Hindlimb muscle (tissue), 1 donor: Measurements from ENCODE around the gene COL9A2. TPM values are rescaled to one million over a fixed set of nuclear protein-coding genes. Genes with fewer than 3 reads are reported as not detected.

Source experiments
- DNase-seq: peaks from one replicate; pipeline ENCODE4 v3.0.0-alpha.2; 2013
- polyA plus RNA-seq: library from polyadenylated mRNA; unstranded; fragments of 120-200 nt; gene quantifications from one replicate; pipeline ENCODE4 v1.2.1, GENCODE V29; 2013; ENCODE audit not compliant: insufficient read length

The COL9A2 gene
- polyA plus RNA-seq, 1 donor = 1.2 TPM

- DNase-seq = no peak
Measured at GRCh38 chr1:40317394-40318074, 448 bp upstream of the COL9A2 start.

- DNase-seq = no peak
Measured at GRCh38 chr1:40315795-40316594, 1.1 kb downstream of the COL9A2 start.

GRCh38 chr1:40315239-40315794 is 1.8 kb downstream of the COL9A2 start:
- peak; percentile 89 for DNase-seq

- no peak for DNase-seq
Measured at GRCh38 chr1:40314721-40315238, 2.3 kb downstream of the COL9A2 start.

DNA sequence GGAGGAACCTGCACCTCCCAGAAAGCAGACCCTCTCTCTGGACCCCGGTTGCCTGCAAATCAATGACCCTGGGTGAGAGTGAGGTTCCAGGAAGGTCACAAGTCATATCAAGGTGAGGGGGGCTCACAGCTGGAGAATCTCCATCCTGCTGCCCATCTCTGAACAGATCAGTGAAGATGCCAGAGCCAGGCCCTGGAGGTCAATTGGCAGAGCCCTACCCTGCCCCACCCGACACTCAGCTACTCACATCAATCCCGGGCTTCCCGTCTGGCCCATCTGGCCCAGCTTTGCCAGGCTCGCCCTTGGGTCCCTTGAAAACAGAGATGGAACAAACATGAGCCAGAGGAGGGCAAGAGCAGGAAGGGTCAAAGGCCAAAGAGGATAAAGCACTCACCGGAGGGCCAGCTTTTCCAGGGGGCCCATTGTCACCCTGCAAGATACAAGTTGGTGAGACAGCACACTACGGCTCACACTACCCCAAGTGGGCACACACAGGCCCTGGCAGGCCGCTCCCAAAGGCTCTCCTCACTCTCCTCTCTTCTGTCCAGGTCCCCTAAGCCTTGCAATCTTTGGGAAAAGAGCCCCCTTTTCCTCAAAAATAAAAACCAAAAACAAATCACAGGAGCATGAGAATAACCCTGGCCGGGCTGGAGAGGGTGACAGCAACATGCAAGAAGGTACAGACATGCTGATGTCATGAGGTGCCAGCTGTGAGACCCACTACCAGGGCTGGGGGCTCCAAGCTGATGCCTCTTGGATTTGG is 2.9 kb downstream of the COL9A2 start:
- no peak for DNase-seq

- no peak for DNase-seq
Measured at GRCh38 chr1:40313329-40313957, 3.6 kb downstream of the COL9A2 start.

GRCh38 chr1:40312238-40313205 is 4.6 kb downstream of the COL9A2 start:
- DNase-seq = no peak

- no peak for DNase-seq
Measured at GRCh38 chr1:40311692-40312091, 5.4 kb downstream of the COL9A2 start.

DNA sequence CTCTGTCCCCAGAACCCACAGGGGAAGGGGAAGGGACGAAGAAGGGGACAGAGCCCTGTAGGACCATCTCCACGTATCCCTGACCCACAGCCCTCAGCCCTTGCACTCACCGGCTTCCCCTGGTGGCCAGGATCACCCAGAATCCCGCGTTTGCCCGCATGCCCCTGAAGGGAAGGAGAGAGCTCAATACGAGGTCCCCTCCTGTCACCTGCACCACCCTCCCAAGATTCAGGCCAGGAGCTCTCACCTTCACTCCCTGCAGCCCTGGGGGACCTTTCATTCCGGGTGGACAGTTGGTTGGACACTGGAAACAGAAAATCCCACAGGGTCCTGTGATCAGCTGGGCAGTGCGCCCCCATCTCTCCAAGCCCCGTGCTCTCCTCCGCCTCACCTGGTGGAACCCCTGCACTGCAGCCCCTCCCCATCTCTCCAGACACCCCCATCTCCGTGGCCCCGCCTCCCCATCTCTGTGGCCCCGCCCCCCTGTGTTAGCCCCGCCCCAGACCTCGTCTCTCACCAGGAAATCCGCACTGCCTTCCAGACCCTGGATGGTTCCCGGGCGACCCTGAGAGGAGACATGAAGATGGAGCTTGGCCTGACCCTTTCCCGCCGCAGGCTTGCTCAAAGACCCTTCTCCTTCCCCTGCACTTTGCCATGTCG is 6.0 kb downstream of the COL9A2 start:
- no peak for DNase-seq

DNA sequence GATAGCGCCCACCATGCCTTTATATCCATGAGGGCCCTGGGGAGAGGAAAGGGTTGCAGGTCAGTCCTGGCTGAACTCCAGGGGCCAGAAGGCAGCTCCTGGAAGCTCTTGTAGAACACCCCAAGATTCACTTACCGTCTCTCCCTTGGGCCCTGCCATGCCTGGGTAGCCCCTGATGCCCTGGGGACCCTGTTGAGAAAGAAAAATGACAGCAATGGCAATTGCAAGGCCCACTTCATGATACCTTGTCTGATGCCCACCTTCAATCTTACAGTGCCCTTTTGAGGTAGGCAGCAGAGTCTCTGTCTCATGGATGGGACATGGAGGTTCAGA is 7.0 kb downstream of the COL9A2 start:
- no peak for DNase-seq

- no peak for DNase-seq
Measured at GRCh38 chr1:40309374-40310128, 7.5 kb downstream of the COL9A2 start.

DNA sequence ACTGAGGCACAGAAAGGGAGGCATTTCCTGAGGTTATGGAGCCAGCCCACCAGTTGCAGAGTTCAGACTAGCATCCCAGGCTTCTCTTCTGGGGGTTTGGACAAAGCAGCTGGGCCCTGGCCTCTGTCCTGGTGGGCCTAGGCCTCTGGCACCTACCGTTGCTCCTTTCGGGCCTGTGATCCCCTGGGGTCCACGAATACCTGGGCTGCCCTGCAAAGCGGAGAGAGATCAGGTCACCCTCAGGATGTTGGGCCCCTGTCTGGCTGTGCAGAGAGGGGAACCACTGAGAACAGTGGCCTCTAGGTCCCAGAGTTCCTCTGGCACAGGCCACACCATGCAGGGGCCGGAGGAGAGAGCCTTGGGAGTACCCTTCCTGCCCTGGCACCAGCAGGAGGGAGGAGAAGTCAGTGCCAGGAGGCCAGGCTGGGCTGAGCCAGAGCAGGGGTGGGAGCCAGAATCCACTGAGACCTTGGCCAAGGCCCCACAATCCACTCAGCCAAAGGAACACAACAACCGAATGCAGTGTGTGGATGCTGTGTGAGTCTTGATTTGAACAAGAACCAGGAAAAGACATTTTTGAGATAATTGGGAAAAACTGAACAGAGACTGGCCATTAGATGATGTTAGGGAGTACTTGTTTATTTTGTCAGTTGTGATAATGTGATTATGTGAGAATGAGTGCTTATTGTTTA is 8.9 kb downstream of the COL9A2 start:
- DNase-seq = no peak

GRCh38 chr1:40307186-40307585 is 9.9 kb downstream of the COL9A2 start:
- DNase-seq = no peak

DNA sequence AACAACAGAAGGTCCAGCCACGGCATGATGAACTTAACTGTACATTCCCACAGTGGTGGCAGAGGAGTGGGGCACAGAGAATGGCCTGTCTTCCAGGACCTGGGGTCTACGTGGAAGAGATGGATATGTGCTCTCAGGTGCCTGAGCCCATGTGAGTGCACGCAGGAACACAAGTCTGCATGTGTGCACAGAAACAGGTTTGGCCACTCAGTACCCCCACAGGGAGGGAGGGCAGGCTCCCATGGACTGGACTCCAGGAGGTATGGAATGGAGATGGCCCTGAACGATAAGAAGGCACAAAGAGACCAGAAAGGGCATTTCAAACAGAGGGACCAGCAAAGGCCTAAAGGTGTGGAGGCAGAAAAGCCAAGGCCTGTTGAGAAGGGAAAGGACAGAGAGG is 10.8 kb downstream of the COL9A2 start:
- DNase-seq = no peak

GRCh38 chr1:40305871-40306270 is 11.2 kb downstream of the COL9A2 start:
- DNase-seq = no peak

DNA sequence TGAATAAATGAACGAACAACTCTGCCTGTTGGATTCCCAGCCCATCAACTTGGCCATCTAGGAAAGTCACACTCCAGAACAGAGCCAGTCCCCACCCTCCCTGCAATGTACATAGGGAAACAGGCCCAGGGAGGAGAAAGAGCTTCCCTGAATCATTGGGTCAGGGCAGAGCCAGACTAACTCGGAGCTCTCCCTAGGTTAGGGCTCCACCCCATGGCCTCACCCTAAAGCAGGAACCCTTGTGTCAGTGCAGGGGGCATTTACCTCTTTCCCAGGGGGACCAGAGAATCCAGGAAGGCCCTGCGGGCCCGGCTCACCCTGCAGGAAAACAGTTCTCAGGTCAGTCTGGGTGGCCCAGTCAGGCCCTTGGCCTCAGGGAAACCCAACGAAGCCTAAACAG is 11.6 kb downstream of the COL9A2 start:
- no peak for DNase-seq

GRCh38 chr1:40303790-40304189 is 13.3 kb downstream of the COL9A2 start:
- no peak for DNase-seq

- no peak for DNase-seq
Measured at GRCh38 chr1:40303051-40303771, 13.9 kb downstream of the COL9A2 start.

DNA sequence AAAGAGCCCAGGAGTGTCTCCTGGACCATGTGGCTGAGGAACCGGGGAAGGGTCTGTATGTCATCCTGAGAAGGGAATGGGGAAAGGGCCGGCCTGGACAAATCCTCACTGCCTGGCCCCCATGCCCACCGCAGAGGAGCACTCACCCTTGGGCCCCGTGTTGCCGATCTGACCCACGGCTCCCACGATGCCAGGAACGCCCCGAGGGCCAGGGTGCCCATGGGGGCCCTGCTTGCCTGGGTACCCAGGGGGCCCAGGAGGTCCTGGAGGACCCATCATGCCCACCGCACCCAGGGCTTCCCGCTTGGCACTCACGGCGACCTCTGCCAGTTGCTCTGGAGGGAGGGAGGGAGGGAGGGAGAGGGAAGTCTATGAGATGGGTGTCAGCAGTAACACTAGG is 14.6 kb downstream of the COL9A2 start:
- no peak for DNase-seq
